NCI-H69 (cell line): Measurements from ENCODE around the gene ACRV1.
"Not testable (repeated sequence)": the region's sequence is repeated elsewhere in the genome, so short reads cannot be mapped to it uniquely, and the experiment has no call there.

Source experiments
- DNase-seq: peaks from one replicate; lab custom pipeline; 2025; lab: John Stamatoyannopoulos, UW

Gene ACRV1, protein sequence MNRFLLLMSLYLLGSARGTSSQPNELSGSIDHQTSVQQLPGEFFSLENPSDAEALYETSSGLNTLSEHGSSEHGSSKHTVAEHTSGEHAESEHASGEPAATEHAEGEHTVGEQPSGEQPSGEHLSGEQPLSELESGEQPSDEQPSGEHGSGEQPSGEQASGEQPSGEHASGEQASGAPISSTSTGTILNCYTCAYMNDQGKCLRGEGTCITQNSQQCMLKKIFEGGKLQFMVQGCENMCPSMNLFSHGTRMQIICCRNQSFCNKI

DNA sequence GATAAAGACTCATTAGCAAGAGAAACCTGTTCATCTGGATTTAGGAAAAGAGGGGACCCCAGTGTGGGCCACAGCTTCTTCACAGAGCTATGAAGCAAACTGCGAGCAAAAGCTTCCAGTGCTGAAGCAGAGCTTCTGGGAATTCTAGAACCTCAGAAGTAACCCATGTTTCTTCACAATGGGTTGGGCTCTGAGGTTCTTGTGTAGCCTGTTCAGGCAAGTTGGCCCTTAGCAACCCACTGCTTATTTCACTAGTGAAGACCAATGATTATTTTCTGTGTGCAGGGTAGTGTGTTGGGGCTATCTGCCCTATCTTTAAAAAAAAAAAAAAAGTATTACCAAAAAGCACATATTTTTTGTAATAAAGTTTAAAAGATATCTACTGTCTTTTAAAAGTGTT lies at the start of gene ACRV1:
ACRV1 (minus strand) TSS at position 101 of the 400 bp plus-strand sequence; CDS start at position 34, 67 bp downstream.
- DNase-seq = no peak

DNA sequence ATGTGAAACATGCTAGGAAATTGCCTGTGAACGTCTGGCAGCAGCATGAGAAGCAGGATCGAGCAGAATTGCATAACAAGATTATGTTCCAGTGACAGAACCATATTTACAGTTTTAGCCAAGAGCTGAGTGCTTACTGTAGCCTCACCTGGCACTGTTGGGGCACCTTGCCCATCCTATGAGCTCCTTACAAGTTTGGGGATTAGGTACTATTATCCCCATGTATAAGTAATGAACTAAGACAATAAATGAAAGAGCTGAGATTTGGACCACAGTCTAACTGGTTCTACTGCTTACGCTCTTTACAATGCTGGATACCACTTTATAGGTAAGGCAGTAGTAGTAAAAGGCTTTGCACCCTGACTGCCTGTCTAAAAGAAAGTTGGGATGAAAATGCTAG lies 48.3 kb upstream of the ACRV1 start:
- DNase-seq = no peak

DNA sequence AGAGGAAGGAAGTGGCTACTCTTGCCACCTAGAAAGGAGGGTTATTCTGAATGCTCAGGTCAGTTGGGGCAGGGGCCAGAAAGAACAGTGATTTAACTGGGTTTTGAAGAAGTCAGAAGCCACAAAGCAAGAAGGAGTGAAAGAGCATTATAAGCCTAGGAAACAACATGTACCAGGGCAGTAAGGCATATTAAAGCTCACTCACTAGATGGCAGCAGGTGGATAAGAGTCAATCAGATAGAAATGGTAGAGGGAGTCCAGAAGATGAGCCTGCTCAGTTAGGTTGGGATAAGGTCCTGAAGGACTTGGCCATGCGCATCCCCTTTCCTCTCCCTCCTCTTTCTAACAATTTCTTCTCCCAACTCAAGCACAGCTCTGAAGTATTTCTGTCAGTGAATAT lies 43.5 kb upstream of the ACRV1 start:
- peak; percentile 24 for DNase-seq

DNA sequence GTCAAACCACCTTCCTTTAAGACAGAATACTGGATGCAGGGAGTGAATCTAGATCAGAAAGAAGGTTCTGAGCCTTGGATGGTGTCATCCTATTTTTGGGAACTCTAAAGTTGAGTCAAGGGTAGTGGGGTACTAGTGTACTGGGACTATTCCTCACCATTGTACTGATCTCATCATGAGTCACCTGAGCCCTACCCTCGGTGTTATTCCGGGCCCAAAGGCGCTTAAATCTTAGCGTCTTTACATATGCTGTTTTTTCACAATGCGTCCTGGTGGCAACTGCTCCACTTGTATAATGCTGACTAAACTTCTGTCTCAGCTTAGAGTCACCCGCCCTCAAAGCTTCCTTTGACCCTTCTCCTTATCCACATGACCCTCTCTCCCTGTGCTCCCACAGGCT lies 40.1 kb upstream of the ACRV1 start:
- DNase-seq = no peak

DNA sequence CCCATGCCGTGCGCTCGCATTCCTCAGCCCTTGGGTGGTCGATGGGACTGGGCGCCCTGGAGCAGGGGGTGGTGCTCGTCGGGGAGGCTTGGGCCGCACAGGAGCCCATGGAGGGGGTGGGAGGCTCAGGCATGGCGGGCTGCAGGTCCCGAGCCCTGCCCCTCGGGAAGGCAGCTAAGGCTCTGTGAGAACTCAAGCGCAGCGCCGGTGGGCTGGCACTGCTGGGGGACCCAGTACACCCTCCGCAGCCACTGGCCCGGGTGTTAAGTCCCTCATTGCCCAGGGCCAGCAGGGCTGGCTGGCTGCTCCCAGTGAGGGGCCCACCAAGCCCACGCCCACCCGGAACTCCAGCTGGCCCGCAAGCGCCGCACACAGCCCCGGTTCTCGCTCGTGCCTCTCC lies 24.0 kb upstream of the ACRV1 start:
- DNase-seq = not testable (repeated sequence)

DNA sequence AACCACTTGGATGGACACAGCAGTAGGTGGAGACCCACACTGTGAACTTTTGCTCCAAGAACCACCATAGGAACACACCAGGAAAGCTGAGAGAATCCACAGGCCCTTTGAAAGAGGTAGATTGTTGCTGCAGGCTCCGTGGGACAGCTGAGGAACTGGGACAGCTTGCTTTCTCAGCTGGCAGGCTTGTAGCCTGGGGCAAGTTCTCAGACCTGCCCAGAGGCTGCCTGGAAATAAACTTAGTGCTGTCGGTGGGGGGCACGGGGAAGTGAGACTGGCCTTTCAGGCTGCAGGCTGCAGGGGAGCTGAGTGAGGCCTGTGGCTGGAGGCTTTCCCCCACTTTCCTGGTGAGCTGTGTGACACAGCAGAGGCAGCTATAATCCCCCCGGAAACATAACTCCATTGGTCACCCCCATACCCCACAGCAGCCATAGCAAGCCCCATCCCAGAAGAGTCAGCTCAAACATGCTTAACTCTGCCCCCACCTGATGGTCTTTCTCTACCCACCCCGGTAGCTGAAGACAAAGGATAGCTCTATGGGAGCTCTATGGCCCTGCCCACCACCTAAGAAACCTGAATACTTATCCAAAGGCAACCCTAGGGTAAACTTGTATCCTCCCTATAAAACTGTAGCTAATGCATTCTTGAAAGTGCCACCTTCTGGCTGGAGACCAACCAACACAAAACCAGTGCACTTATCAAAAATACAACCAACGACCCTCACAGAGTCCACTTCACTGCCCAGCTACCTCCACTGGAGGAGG lies 21.4 kb upstream of the ACRV1 start:
- peak; percentile 16 for DNase-seq

DNA sequence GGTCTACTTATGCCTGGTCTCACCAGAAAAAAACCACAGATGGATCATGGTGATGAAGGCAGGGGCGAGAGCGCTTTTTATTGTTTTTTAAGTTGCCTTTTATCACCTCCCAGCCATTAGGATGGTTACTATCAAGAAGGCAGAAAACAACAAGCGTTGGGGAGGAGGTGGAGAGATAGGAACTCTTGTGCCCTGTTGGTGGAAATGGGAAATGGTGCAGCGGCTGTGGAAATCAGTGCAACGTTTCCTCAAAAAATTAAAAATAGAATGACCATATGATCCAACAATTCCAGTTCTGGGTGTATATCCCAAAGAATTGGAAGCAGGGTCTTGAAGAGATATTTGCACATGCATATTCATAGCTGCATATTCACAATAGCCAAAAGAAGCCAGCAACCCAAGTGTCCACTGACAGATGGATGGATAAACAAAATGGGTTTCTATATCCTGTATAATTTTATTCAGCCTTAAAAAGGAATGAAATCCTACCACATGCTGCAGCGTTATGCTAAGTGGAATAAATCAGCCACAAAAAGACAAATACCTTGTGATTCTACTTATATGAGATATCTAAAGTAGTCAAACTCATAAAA lies 20.5 kb upstream of the ACRV1 start:
- DNase-seq = no peak

DNA sequence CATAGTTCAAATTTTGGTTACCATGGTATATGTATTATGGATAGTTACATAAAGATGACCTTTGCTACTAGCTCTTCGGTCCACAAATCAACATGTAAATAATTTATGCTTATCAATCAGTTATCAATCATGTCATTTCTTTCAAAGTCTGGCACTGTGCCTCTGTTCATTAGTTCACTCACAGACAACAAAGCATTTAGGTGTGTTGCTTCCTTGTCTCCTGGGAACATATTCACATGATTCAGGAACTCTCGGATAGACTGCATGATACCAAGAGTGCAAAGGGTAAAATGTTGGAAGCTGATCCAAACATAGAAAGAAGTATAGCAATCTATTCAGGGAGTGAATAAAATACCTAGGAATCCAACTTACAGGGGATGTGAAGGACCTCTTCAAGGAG lies 14.3 kb upstream of the ACRV1 start:
- DNase-seq = no peak

DNA sequence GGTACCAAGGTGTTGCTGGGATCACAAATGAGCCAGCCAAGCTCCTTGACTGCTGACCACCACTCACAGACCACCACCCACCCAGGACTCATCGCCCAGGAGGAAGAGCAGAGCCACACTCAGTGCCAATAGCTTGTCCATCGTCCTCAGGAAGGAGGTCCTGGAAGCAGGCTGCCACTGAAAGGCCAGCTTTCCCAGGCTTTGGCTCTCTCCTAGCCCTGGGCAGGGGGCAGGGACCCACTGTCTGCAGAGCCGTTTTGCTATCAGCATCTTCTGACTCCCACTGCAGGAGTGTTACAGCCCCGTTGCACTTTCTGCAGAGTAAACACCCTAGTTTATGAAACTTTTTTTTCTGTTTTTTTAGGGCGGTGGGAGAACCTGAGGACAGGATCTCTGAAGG lies 12.2 kb upstream of the ACRV1 start:
- DNase-seq = no peak

DNA sequence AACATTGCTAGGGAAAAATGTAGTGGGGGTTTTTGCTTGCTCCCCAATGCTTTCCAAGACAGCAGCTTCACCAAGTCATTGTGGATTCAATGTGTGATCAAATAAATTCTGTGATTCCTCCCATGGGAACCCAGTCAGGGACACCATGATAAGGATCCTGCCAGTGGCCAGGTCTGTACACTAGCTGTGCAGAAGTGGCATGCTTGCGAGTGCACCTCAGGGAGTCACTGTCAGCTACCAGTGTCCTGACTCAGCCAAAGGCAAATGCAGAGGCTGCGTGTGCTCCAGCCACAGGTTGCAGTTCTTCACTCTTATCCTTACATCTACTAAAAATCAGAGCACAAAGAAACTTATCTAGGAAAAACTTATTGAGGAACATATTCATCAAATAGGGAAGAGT lies 9.4 kb upstream of the ACRV1 start:
- no peak for DNase-seq

DNA sequence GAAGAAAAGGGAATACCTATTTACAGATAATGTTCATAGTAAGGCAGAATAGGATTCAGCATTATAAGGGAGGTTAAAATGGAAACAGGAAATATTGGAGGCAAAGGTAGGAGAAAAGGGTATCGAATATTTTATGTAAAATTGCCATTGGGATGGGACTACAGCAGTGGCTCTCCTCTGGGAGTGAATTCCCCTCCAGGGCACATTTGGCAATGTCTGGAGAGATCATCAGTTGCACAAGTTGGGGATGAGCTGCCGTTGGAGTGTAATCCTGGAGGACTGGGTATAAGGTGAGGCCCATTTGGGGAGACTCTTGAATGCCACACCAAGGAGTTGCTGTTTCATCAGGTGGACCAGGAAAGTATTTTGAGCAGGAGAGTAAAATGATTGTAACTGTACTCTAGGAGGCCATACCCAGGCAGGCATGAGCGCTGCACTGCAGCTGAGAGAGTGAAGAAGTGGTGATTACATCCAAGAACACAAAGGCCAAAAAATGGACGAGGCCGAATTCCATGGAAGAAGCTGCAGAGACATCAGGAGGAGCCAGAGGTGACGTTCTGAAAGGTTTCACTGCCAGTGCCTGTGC lies 8.7 kb upstream of the ACRV1 start:
- DNase-seq = no peak

DNA sequence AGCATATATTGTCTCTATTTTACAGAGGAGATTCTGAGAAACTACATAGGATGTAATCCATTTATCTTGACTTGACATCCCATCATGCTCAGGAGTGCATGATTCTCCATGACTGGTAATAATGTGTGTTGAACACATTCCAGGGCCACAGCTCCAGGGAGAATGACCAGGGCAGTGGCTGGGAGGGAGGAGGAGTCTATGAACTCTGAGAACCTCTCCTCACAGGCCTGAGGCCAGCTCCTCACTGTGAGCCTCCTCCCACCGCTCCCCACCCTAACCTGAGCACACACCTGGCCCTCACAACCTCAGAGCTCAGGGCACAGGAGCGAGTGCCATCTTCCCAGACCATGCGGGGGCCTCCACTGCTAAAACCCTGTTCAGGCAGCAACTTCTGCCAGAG lies 8.0 kb upstream of the ACRV1 start:
- no peak for DNase-seq

DNA sequence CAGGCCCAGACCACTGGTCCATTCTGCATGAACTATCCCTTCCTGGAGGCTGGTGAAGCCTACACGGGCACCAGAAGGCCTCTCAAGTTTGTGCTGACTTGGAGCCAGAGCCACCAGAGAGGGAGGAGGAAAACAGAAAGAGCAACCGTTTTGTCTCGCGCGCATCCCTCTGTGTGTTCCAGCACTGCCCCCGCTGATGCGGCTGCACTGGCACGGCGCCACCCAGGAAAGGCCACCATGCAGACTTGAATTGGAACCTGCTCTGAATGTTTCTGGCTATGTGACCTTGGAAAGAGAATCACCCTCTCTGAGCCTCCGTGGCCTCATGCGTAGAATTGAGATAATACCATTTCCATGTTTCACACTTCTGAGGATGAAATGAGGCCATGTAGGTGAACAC lies 7.4 kb upstream of the ACRV1 start:
- no peak for DNase-seq

DNA sequence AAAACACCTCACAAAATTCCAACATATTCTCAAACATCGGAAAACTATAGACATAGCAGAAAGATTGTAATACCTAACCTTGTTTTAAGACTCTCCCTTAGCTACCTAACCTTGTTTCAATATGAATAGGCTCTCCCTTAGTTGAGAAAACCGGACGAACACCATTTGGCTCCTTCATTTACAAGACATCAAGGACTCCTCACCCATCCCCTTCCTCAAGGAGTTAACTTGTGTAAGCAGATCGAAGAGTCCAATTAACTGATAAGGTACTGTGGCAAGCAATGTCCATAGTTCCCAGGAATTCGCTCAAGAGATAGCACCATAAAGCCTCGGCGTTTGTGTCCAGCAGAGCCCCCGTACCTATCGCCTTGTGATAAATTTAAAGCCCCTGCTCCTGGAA lies 4.6 kb upstream of the ACRV1 start:
- DNase-seq = no peak

DNA sequence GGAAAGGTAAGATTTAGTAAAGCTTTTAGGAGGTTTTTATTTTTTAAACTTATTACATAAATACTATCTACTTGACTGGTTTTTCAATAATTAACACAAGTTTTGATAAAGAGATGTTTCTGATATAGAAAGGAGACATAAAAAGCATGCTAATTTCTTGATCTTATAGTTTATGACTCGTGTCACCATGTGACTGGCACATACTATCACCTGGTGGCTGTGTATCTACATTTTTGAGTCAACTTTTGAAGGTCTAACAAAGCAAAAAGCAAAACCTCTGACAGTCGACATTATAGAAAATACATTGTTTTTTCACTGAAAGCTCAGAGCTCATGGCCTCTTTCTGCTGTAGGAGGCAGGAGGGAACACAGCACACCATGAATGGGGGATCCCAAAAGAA lies 810 bp downstream of the ACRV1 start:
- DNase-seq = no peak

DNA sequence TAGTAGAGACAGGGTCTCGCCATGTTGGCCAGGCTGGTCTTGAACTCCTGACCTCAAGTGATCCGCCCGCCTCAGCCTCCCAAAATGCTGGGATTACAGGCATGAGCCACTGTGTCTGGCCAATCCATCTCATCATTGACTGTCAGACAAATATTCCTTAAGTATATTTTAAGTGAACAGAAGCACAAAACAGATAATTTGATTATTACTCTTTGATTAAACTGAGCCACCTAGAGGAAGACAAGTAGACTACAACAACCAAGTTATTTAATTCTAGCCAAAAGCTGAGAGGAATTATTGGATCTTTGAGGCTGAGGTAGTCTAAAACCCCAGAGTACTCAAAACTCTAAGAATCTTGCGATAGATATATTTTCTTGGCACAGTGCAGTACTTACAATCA lies 1.2 kb downstream of the ACRV1 start:
- DNase-seq = peak; percentile 7

DNA sequence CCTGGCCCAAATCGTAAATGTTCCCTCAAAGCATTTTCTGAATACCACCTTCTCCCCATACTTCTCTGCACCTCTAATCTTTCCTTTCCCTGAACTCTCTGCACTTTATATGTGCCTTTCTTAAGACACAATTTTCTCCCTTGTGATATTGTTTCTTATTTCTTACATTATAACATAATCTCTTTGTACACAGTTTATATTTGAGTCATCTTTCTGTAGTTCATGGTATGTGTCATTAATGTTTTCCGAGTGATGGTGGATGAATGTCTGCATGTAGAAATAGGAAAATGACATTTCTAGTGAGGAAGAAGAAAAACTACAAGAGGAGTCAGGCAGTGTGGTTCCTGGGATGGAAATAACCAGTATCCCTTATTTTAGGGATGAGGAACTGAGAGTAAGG lies 5.5 kb downstream of the ACRV1 start:
- DNase-seq = no peak

DNA sequence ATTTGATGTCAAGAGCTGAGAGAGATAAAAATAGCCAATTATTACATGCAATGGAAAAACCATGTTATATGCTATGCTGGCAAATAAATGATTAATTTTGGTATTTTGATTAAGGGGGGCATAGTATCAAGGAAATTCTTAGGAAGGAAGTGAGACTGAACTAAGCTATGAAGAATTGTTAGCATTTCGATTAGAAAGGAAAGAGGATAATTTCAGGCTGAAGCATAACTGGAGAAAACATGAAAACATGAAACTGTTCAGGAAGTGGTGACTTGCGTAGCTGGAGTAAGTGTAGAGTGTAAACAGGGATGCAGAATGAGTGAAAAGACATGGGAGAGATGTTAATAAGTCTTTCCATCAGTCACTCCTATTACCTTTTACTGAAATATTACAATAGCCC lies 6.4 kb downstream of the ACRV1 start:
- no peak for DNase-seq

DNA sequence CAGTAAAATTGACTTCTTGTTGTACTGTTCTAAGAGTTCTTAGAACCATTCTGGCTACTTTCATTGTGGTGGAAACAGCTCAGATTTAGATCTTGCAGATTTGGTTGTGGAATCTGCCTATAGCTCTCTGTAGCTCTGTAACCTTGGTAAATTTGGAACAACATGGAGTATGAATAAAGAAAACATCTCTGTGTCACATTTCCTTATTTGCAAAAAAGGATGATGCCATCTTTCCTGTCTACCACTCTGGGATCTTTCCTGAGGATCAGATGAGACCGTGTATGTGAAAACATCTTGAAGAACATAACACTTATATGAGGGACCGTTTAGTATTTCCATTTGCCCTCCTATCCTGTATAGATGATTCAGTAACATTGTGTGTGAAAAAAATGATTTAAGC lies 9.1 kb downstream of the ACRV1 start:
- DNase-seq = no peak

DNA sequence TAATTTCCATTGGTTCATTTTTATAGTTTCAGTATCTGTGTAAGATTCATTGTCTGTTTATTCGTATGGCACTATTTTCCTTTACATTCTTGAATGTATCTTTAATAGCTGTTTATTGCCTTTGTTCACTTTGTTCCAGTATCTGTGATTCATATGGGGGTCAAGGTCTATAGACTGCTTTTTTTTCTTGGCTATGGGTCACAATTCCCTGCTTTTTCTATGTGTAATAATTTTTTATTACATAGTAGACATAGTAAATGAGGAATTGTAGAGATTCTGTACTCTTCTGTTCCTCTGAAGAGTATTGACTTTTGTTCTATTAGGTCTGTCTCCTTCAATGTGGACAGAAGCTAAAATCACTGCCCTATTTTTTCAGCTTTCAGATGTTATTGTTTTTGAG lies 10.5 kb downstream of the ACRV1 start:
- DNase-seq = no peak

DNA sequence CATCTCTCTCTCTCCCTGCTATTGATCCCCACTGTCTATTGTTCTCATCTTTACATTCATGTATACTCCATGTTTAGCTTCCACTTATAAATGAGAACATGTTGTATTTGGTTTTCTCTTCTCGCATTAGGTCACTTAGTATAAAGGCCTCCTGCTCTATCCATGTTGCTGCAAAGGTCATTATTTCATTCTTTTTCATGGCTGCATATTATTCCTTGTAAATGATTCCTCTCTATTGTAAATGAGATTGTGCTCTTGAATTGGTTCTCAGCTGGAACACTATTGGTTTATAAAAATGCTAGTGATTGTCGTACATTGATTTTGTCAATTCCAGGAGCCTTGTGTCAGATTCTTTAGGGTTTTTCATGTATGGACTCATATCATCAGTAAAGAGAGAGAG lies 13.5 kb downstream of the ACRV1 start:
- no peak for DNase-seq

DNA sequence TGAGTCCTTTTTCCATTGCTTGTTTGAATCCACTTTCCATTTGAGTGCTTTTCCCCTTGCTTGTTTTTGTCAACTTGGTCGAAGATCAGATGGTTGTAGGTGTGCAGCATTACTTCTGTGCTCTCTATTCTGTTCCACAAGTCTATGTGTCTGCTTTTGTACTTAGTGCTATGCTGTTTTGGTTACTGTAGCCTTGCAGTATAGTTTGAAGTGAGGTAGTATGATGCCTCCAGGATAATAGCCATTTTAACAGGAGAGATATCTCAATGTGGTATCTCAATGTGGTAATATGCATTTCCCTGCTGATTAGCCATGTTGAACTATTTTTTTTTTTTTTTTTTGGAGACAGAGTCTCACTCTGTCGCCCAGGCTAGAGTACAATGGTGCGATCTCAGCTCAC lies 16.7 kb downstream of the ACRV1 start:
- no peak for DNase-seq

DNA sequence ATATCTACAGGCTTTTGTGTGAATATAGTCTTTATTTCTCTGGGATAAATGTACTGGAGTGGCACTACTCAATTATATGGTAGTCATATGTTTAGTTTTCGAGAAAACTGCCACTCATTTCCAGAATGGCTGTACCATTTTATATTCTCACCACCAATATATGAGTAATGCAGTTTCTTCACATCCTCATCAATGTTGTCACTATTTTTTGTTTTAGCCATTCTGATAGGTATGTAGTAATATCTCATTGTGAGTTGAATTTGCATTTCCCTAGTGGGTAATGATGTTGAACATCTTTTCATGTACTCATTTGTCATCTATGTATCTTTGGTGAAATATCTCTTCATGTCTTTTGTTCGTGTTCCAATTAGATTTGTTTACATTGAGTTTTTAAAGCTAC lies 18.0 kb downstream of the ACRV1 start:
- DNase-seq = no peak
